NCI-H510A treated with DMSO at 0.1 percent for 48 hours (cell line): Measurements from ENCODE around the gene ATXN7L1.

ENCODE experiments used
- DNase-seq: peaks from one replicate; lab custom pipeline; 2025; lab: John Stamatoyannopoulos, UW

ATXN7L1 gene, protein sequence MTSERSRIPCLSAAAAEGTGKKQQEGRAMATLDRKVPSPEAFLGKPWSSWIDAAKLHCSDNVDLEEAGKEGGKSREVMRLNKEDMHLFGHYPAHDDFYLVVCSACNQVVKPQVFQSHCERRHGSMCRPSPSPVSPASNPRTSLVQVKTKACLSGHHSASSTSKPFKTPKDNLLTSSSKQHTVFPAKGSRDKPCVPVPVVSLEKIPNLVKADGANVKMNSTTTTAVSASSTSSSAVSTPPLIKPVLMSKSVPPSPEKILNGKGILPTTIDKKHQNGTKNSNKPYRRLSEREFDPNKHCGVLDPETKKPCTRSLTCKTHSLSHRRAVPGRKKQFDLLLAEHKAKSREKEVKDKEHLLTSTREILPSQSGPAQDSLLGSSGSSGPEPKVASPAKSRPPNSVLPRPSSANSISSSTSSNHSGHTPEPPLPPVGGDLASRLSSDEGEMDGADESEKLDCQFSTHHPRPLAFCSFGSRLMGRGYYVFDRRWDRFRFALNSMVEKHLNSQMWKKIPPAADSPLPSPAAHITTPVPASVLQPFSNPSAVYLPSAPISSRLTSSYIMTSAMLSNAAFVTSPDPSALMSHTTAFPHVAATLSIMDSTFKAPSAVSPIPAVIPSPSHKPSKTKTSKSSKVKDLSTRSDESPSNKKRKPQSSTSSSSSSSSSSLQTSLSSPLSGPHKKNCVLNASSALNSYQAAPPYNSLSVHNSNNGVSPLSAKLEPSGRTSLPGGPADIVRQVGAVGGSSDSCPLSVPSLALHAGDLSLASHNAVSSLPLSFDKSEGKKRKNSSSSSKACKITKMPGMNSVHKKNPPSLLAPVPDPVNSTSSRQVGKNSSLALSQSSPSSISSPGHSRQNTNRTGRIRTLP

DNA sequence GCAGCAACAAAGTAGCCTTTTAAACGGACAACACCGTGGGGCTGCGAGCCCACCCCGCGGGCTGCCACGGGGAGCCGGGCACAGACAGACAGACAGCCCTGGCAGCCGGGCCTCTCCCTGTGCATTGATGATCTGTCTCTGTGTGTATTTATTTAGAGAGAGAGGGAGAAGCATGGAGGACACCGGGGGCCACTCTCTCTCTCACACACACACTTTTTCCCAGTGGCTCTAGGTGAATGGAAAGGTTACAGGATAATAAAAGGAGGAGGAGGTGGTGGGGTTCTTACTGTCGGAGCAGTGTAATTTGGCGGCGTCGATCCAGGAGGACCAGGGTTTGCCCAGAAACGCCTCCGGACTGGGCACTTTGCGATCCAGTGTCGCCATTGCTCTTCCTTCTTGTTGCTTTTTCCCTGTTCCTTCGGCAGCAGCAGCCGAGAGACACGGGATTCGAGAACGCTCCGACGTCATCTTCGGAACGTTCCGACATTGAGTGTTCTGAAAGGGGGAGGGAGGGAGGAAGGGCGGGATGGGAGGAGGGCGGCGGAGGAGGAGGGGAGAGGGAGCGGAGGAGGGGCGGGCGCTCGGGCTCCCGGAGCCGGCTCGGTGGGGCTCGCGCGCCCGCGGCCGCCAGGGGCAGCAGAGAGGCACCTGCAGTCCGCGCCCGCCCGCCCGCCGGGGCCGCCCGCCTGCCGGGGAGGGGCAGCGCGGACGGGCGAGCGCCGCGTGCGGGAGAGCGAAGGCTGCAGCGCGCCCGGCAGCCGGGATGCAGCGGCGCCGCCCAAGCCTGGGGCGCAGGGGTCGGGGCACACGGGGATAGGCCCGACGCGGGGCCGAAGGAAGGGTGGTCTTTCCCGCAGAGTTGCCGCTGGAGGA is at the start of gene ATXN7L1:
Gene ATXN7L1, minus strand, starts transcription at position 509 of the 873 bp plus-strand sequence. Its CDS starts 41 bp downstream, at position 468.
- DNase-seq, result peak; percentile 65

DNA sequence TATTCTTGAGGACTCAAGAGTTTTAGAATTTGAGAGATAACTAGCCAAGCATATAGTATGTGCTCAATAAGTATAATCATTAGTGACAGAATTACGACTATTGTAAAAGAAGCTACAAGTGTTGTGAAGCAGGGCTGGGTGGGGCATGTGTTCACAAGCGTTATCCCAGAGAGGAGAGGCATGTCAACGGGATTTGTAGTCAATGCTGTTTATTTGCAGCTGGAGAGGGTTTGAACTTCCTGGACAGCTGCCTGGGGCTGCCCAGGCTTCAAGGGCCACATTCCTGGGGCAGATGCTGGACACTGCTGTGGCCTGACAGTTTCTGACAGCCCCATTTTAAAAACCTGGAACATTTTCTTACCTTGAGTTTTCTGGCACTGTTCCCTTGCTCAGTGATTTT is 49.7 kb upstream of the ATXN7L1 start:
- no peak for DNase-seq

DNA sequence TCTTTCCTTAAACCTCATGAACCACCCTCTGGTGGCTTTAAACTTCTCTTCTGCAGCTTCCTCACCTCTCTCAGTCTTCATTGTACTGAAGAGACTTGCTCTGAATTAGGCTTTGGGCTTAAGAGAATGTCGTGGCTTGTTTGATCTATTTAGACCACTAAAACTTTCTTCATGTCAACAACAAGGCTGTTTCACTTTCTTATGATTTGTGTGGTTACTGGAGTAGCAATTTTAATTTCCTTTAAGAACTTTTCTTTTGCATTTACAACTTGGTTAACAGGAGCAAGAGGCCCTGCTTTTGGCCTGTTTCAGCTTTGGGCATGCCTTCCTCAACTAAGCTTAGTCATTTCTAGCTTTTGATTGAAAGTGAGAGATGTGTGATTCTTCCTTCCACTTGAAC is 48.5 kb upstream of the ATXN7L1 start:
- no peak for DNase-seq

DNA sequence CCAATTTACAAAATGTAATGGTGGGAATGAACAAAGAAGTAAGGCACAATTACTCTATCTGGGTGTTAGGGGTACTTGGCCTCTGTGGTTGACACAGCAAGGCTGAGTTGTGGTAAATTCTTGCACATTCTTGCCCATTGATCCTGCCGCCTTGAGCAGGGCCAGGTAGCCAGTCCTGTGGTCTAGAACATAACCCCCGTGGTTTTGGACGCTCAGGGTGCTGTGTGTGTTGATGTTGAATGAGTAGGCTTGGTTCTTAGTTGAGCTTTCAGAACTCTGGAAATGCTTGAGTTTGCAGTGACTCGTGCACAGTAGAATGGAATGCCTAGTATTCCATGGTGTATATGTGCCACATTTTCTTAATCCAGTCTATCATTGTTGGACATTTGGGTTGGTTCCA is 44.4 kb upstream of the ATXN7L1 start:
- no peak for DNase-seq

DNA sequence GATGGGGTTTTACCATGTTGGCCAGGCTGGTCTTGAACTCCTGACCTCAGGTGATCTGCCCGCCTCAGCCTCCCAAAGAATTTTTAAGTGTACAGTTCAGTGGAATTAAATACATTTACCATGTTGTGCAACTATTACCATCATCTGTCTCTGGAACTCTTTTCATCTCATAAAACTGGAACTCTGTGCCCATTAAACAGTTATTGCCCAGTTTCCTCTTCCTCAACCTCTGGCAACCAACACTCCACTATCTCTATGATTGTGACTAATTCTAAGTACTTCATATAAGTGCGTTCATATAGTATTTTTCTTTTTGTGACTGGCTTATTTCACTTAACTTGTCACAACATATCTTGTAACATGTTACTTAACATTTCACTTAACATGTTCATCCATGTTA is 41.3 kb upstream of the ATXN7L1 start:
- no peak for DNase-seq

DNA sequence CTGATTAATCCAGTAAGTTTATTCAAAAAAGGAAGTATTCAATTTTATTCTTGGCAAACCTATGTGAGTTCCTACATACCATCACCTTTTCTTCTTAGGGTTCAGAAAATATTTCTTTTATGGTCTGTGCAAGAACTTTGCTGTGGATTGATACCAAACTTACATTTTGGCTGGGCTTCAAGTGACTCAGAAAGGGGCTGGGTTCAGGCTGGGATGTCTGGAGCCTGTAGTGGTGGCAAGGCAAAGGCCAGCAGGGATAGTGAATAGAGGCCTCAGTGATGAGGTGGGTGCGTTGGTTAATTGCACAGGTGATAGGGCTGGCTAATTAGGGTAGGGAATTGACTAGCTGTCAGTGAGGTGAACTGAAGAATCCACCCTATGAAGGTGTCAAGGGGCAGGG is 40.2 kb upstream of the ATXN7L1 start:
- DNase-seq, result no peak

DNA sequence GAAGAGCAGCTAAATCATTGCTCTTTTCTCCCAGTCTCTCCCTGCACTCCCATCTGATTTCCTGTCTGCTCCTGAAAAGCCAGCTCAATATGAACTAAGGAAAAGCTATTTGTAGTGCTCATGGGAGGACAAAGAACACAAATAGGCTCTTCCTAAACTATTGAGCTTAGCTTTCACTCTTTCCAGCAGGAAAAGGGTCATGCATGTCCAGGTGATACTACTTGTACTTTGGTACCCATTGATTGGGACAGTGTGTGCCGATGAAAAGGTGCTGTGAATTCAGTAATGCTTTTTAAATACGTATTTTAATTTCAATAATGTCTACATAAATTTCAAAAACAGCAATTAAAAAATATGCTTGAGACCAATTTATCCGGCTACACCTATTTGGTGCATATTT is 37.5 kb upstream of the ATXN7L1 start:
- DNase-seq, result no peak

DNA sequence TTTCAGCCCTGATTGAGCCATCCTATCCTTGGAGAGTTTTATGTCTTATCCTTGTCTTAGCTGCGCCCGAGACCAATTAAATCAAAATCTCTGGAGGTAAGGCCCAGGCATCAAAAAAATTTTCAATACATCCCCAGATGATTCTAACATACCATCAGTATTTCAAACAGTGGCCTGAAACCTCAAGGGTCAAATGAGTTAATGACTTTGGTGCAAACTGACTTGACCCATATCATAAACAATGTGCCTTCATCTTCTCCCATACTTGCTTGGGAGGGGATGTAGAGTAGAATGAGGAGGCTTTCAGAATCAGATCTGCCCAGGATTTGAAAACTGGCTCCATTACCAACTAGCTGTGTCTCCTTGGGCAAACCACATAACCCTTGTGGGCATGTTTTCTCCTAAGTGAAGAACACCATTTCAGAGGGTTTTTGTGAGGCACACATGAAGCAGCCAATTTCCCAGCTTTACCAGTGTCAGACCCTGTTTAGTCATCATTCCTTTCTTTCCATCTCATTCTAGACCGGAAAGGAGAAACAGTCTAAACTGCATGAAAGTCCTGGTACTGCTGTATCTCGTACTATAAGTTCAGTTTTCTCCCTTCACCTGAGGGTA is 35.7 kb upstream of the ATXN7L1 start:
- no peak for DNase-seq

DNA sequence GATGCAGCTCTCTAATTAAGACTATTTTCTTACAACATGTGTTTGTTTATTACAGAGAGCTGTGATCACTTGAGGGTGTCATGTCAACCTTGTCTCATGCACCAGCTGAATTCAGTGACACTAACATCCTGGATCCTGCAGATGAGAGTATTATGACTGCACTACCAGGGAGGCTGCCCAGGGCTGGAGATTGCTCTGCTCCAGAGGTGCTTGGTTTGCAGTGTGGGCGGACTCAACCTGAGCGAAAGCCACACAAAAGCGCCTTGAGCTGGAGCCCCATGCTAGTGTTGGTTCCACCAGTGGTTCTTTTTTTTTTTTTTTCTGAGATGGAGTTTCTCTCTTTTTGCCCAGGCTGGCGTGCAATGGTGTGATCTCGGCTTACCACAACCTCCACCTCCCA is 33.8 kb upstream of the ATXN7L1 start:
- no peak for DNase-seq

DNA sequence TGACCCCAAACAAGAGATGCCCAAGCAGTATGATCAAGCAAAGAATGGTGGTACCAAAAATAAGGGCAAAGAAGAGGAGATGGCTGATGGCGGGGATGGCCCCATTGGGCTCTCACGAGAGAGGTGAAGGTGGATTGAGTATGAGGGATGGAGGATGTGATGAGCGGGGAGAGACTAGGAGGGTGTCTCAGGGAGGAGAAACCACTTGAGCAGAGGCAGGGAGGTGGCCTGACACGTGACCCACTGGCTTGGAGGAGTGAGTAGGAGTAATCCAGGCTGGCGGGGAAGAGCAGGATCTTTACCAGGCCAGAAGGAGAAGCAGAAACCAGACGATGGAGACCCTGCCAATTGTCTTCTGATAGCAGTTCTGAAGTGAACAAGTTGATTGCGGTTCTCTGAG is 33.3 kb upstream of the ATXN7L1 start:
- no peak for DNase-seq

DNA sequence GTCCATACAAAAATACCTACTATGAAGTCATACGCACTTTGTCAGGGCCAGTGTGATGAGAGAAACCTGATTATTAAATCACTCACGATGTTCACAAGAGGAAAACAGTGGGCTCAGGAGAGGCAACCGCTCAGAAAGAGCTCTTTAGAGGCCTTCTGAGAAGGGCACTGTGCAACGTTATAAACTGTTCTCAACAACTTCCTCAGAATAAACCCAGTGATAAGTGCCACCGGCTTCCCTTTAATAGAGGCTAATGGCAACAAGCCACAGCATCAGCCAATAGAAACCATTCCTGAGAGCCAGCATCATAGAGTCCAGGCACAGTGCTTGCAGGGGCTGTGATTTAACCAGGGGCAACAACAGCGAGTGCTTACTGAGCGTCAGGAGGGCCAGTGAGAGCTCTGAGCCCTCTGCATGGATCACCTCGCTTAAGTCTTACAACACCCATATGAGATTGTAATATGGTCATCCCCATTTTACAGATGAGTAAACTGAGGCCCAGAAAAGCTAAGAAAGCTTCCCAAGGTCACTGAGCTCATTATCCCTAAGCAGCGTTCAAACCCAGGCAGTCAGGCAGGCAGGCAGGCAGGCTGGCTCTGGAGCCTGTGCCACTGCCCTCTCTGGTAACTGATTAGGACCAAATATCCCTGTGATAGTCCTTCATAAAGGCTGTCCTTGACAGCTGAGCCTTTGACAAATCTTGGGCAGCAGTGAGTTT is 30.9 kb upstream of the ATXN7L1 start:
- no peak for DNase-seq

DNA sequence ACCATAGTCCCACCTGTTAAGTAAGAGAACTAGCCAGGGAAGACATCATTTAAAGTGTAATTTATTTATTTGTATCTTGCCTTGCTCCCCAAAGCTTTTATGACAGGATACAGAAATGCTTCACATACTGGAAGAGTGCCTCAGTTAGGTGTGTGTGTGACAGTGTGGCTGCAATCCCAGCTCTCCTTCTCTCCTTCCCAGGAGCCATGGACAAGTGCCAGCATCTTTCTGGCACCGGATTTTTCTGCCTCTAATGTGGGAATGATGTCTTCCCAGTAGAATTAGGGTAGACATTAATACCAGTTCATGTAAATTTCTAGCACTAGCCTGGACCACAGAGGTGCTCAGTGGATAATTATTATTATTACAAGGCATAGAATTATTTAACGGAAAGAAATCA is 30.3 kb upstream of the ATXN7L1 start:
- no peak for DNase-seq

DNA sequence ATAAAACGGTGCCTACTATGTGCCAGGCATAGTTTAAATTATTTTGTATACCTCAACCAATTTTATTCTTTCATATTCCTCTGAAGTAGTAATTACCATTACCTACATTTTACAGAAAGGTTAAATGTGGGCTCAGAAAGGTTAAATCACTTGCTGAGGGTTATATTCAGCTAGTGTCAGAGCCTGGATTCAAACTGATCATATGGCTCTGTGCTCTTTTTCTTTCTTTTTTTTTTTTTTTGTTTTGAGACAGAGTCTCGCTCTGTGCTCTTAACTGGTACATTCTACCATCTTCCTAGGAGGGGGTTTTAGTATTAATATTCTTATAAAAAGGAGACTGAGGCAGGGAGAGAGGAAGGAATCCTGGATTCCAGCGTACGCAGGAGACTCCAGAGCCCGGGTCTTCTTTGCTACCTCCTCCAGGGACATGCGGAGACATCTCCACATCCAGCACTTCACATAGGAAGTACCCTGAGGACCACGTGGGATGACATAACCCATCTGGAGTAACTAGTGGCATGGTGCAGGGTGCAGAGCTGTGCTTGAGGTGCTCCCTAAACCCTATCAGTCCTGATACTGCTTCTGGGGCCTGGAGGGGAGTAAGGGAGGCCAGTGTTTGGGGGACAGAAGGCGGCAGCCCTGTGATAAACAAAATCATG is 29.6 kb upstream of the ATXN7L1 start:
- DNase-seq, result no peak

DNA sequence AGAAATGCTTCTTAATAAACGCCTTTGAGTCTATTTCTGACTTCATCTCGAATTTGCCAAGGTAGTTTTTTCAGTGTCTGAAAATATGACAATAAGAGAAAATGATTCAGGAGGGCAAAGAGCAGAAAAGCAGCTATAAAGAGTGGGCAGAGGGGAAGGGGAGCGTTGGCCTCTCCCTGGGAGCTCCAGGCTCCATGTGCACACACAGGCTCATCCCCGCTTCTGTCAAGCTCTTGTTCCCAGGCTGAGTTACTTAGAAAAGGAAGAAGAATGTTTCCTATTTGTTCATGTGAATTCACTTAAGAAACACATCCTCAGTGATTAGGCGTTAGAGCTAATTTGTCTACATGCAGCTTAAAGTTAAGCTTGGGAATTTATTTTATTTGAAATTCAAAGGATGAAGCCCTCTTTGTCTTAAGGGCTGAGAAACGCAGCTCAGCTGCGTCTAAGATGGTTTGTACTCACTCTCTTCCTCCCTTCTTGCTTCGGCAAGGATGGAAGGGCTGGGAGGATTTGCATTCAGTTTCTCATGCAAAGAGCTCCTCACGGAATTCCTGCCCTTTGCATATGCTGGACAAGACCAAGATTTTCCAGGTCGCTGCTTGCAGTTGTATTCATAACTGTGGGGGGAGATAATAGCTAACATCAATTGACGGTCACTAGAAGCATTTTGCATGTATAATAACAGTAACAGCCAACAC is 29.0 kb upstream of the ATXN7L1 start:
- no peak for DNase-seq

DNA sequence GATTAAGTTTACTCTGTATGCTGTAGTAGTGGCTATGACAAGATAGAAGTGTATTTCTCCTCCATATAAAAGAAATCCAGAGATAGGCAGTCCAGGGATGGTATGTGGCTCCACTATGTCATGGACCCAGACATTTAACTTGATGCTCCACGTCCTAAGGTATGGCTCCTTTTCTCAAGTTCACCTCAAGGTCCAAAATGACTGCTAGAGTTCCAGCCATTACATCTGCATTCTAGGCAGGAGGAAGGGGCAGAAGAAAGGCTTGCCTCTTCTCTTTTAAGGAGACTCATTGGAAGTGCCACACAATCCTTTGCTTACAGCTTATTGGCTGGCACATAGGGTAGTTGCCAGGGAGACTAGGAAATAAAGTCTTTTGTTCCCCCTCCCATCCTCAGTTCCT is 27.7 kb upstream of the ATXN7L1 start:
- DNase-seq, result no peak

DNA sequence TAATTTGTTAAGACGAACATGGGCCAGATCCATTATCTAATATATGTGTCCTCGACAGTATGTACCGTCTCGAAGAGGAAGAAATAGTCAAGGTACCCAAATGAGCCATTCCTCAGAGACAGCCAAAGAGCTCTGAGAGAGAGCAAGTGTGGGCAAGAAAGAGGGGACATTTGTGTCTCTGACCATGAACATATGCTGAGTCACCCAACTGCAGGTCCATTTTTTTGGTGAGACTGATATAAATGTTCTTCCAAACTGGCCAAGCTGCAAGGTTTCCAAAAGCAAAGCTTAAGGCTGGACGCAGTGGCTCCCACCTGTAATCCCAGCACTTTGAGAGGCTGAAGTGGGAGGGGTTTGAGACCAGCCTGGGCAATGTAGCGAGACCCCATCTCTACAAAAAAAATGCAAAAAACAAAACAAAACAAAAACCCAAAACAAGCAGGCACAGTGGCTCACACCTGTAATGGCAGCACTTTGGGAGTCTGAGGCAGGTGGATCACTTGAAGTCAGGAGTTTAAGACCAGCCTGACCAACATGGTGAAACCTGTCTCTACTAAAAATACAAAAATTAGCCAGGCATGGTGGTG is 26.0 kb upstream of the ATXN7L1 start:
- no peak for DNase-seq

DNA sequence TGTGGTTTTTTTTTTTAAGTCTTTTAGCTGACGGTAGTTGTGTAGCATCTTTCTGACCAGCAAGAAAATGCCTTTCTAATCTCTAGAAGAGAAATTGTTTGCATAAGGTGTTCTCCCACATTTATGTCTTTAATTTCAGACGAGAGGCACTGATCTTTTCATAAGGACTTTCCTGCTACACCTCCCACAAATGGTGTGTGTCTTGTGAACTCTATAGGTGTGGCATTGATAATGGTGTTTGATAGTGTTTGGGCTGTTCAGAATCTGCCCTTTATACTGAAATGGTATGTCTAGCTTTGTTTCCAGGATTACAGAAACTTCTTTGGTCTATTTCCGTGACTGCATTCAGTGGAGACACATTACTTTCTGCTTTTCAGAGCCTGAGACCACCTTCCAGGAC is 21.6 kb upstream of the ATXN7L1 start:
- no peak for DNase-seq

DNA sequence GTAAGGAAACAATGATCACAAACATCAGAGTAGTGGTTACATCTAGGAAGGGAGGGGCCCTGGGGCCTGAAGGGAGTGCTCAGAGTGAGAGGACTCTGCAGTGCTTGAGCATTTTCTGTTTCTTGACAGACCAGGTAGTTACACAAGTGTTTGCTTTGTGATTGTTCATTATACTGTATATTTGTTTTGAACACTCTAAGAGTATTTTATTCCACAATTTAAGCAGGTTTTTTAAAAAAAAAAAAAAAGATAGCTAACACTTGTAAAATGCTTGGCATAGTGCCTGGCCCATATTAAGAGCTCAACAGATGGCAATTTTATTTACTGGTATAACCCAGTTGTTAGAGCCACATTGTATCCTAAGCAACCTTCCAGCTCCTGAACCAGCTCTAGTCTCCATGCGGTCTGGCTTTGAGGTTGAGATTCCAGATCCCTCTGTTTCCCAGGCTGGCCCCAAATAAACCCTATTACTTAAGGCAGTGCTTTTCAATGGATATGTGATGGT is 20.1 kb upstream of the ATXN7L1 start:
- DNase-seq, result peak; percentile 90

DNA sequence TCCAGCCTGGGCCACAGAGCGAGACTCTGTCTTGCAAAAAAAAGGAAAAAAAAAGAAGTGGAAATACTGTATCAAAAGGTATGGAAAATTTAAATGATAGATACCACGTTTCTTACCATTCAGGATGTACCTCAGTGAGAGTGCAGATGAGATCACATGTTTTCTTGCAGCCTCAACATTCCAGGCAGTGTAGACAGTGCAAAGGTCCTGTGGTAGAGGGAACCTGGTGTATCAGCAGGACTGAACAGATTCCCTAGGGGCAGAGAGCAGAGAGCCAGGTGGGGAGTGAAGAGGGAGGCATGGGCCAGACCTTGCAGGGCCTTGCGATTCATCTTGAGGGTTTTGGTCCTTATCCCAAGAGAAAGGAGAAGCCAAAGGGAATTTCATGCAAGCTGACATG is 17.7 kb upstream of the ATXN7L1 start:
- no peak for DNase-seq
